GM12891 (cell line): ENCODE results near the gene KRTAP6-3. TPM values are rescaled to one million over a fixed set of nuclear protein-coding genes. Genes with fewer than 3 reads are reported as not detected.

ENCODE experiments used
- DNase-seq: peaks from one replicate; pipeline ENCODE4 v3.0.0; 2011; ENCODE audit warnings: low spot score; ENCODE audit not compliant: insufficient read length
- FAIRE-seq: peaks from 2 replicates; lab custom pipeline; 2011; peaks lifted over from hg19 to GRCh38; lab: Jason Lieb, UNC
- PAX5 ChIP-seq: IDR thresholded peaks from 2 replicates; pipeline ENCODE4 v1.6.1; 2011; ENCODE audit warnings: low read length, moderate library complexity, mild to moderate bottlenecking; ENCODE audit not compliant: insufficient read depth, severe bottlenecking
- POLR2A ChIP-seq: IDR thresholded peaks from 2 replicates; pipeline ENCODE4 v1.6.1; 2011; ENCODE audit warnings: low read depth, low read length, control low read depth
- POLR2AphosphoS5 ChIP-seq: IDR thresholded peaks from 2 replicates; pipeline ENCODE4 v1.6.1; 2011; ENCODE audit warnings: low read depth, low read length, control low read depth
- POU2F2 ChIP-seq: IDR thresholded peaks from 2 replicates; pipeline ENCODE4 v1.6.1; 2011; ENCODE audit warnings: low read depth, mild to moderate bottlenecking, control low read depth, low read length, moderate library complexity
- SPI1 ChIP-seq: IDR thresholded peaks from 2 replicates; pipeline ENCODE4 v1.6.1; 2011; ENCODE audit warnings: low read depth, low read length, control low read depth
- TAF1 ChIP-seq: IDR thresholded peaks from 2 replicates; pipeline ENCODE4 v1.6.1; 2011; ENCODE audit warnings: low read depth, low read length, control low read depth
- polyA plus RNA-seq: library from polyadenylated mRNA; unstranded; fragments of >200 nt; gene quantifications from one replicate; pipeline ENCODE4 v1.2.1, GENCODE V29; 2012; ENCODE audit warnings: low read depth, missing spikeins, inconsistent platforms; ENCODE audit not compliant: missing spikeins

KRTAP6-3 gene
- not detected for polyA plus RNA-seq

- TF ChIP-seq POLR2AphosphoS5, result no peak
- TF ChIP-seq PAX5, result no peak
- TF ChIP-seq POLR2A, result no peak
- no peak for TF ChIP-seq SPI1
- TF ChIP-seq TAF1, result no peak
- no peak for TF ChIP-seq POU2F2
- FAIRE-seq (no peak), DNase-seq (no peak)
Measured at GRCh38 chr21:30592140-30592539, at the start of gene KRTAP6-3. Gene KRTAP6-3, plus strand, starts transcription at chr21:30592440. Its CDS starts 6 bp downstream, at chr21:30592446.

DNA sequence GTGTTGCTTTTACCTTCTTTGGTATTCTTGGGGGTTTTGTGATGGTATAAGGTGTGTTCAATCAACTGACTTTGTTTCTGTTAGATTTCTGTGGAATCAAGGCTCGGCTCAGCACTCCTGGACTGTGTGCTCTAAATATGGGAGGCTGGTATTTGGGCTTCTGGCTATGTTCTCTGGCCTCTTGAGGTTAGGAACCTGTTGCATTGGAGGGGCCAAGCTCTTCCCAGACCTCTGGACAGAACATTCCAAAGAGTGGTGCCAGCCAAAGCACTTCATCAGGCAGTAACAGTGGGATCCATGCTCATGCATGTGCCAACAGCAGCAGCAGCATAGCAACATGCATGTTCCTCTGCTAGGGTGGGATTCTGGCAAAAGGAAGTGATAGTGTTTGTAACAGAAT lies 39.5 kb upstream of the KRTAP6-3 start:
- DNase-seq (no peak), FAIRE-seq (no peak)
- TF ChIP-seq POLR2AphosphoS5, result no peak
- no peak for TF ChIP-seq POLR2A
- no peak for TF ChIP-seq SPI1
- TF ChIP-seq PAX5, result no peak
- no peak for TF ChIP-seq TAF1
- no peak for TF ChIP-seq POU2F2

DNA sequence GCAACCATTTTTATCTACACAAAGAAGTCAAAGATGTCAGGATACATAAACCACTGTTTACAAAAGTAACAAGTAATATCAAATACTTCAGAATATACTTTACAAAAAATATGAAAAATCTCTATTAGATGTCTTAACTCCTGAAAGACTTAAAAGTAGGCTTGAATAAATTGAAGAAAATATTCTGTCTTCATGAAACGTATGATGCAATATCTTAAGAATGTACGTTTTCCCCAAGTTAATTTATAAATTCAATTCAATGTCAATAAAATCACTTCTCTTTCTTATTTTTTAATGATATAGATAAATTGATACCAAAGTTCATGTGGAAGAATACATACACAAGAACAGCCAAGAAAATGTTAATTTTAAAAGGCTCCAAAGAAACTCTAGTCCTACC lies 37.1 kb upstream of the KRTAP6-3 start:
- TF ChIP-seq POLR2A, result no peak
- no peak for TF ChIP-seq POLR2AphosphoS5
- TF ChIP-seq SPI1, result no peak
- no peak for TF ChIP-seq TAF1
- TF ChIP-seq POU2F2, result no peak
- TF ChIP-seq PAX5, result no peak

DNA sequence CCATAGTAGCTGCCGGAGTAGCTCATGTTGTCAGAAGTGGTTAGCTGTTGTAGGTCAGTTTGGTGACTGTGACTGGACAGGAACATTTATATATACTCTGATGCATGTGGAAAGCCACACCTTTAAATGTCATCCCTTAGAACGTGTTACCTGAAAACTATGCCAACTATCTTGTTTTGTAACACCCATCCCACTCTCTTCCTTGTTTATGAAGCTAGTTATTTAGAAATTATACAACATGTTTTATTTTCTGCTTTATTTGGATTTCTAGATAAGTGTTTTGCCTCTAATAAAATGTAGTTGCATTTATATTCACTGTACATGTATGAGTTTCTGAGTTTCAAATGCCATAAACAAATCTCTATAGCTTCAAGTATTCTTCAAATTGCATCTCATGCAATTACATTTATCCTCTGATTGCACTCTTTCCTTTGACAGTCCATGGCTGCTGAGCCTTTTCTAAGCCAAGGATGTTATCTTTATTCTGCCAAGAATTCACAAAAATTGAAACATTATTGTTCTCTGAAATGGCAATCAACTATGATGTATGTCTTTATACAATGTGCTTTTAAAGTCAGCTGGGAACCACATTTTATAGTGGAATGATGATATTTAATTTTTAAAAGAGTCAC lies 30.9 kb upstream of the KRTAP6-3 start, which contains the start of gene KRTAP19-7:
KRTAP19-7 (minus strand) TSS at position 51 of the 632 bp plus-strand sequence; CDS start at position 26, 25 bp downstream.
- TF ChIP-seq POLR2A, result no peak
- TF ChIP-seq SPI1, result no peak
- no peak for TF ChIP-seq PAX5
- TF ChIP-seq POLR2AphosphoS5, result no peak
- TF ChIP-seq POU2F2, result no peak
- no peak for TF ChIP-seq TAF1
- DNase-seq, result no peak
- no peak for FAIRE-seq

More for the DNA sequence above, 37.1 kb upstream of the KRTAP6-3 start:
- no peak for FAIRE-seq
- DNase-seq, result no peak

GRCh38 chr21:30561957-30562356 lies 30.3 kb upstream of the KRTAP6-3 start:
- no peak for DNase-seq
- FAIRE-seq, result no peak
- no peak for TF ChIP-seq POLR2A
- TF ChIP-seq SPI1, result no peak
- TF ChIP-seq POLR2AphosphoS5, result no peak
- TF ChIP-seq POU2F2, result no peak
- TF ChIP-seq TAF1, result no peak
- no peak for TF ChIP-seq PAX5

DNA sequence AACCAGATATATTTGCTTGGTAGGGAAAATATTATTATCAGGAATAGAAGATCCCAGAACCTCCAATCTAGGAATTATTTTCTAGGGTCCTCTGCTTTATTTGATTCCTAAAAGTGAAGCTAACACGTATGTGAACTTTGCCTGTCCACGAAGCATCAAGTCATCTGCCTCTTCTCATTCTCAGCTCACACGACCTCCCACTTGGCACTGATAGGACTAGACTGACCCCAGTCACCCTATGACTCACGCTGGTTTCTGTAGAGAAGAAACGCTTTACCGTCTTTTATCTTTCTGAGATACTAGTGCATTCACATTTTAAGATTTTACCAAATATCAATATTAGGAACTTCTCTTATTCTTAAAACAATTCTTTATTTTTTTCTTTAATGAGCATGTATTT lies 29.2 kb upstream of the KRTAP6-3 start:
- FAIRE-seq (no peak), DNase-seq (no peak)
- TF ChIP-seq SPI1, result no peak
- no peak for TF ChIP-seq POLR2AphosphoS5
- no peak for TF ChIP-seq TAF1
- TF ChIP-seq PAX5, result no peak
- no peak for TF ChIP-seq POU2F2

DNA sequence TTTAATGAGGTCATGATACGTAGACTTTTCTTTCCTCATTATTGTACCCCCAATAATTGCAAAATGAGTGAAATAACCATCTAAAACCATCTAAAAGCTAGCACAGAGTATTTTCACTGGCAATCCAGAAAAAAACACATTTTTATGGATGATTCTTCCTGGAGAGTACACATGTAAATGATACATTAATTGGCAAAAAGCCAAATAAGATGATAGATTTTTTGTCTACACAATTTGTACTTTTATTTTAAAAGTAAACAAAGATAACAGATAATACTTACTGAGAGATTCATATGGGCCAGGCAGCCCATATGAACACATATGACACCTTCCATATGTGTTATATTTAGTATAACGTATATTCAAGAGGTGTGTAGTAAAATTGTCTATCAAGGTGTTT lies 28.6 kb upstream of the KRTAP6-3 start:
- no peak for FAIRE-seq
- no peak for DNase-seq
- TF ChIP-seq SPI1, result no peak
- no peak for TF ChIP-seq POLR2AphosphoS5
- no peak for TF ChIP-seq PAX5
- no peak for TF ChIP-seq POLR2A
- no peak for TF ChIP-seq POU2F2
- TF ChIP-seq TAF1, result no peak

- TF ChIP-seq POU2F2 (no peak), POLR2A (no peak), PAX5 (no peak), POLR2AphosphoS5 (no peak), SPI1 (no peak), TAF1 (no peak)
- FAIRE-seq (no peak), DNase-seq (no peak)
Measured at GRCh38 chr21:30567617-30568016, 24.6 kb upstream of the KRTAP6-3 start.

DNA sequence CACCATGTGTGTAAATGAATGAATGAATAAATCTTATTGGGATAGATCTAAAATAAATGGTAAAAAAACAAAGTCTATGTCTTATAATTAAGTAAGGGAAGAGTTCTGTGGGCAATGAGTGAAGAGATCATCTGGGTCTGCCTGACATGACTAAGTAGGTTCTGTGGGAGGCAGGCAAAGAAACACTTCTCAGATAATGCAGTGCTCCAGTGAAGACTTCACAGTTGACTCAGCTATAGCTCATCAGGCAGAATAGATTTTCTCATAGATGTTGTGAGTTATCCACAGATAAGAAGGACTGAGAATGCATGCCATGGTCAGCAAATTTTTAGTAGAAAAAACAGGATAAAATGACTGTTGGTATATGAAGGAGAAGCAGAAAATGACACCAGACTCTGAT lies 14.5 kb upstream of the KRTAP6-3 start:
- DNase-seq (no peak), FAIRE-seq (no peak)
- TF ChIP-seq POLR2A (no peak), POLR2AphosphoS5 (no peak), SPI1 (no peak), PAX5 (no peak), TAF1 (no peak), POU2F2 (no peak)

DNA sequence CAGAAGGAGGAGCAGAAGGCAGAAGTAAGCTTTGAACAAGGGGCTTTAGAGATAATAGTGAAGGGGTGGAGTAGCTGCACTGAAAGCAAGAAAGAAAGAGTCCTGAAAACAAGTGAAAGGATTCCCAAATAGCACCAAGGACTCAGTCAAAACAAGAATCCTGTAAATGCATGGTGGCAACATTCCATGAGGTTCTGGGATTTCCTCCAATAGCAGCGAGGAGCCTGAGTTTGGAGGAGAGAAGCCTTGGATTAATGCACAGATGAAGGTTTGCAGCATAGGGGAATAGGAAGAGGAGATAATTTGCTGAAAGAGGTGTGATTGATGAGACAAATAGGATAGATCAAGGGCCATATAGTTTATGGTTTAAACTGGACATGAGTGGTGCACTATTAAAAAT lies 12.9 kb upstream of the KRTAP6-3 start:
- no peak for DNase-seq
- no peak for FAIRE-seq
- TF ChIP-seq TAF1, result no peak
- TF ChIP-seq POLR2AphosphoS5, result no peak
- no peak for TF ChIP-seq PAX5
- no peak for TF ChIP-seq SPI1
- TF ChIP-seq POLR2A, result no peak

DNA sequence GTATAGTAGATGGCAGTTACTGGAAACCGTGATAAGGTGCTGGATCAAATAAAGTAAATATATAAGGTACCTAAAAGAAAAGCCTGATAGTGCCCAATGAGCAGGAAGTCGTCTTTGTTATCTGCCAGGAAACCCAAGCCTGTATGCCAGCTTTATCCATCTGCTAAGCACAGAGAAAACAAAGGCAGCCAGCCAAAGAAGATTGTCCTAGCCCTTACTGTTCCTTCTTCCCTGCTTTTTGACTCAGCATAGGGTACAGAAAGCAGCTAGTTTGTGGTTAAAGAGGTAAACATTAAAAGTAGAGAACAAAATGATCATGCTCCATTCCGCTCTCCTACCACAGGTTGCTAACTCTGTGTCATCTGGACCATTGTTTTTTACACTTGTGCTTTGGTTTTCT lies 12.1 kb upstream of the KRTAP6-3 start:
- FAIRE-seq, result no peak
- TF ChIP-seq POLR2A, result no peak
- TF ChIP-seq SPI1, result no peak
- no peak for TF ChIP-seq POLR2AphosphoS5
- no peak for TF ChIP-seq POU2F2
- TF ChIP-seq PAX5, result no peak
- TF ChIP-seq TAF1, result no peak

More for the DNA sequence above, 12.1 kb upstream of the KRTAP6-3 start:
- DNase-seq, result no peak
